Naive thymus-derived CD4-positive, alpha-beta T cell (primary cell): ENCODE data around the gene ZNF117. TPM values are rescaled to one million over a fixed set of nuclear protein-coding genes. Genes with fewer than 3 reads are reported as not detected.

Experiments used
- ATAC-seq: fragments of 150-1000 bp; cut with Tn5 transposase; 2 replicates; pipeline ENCODE4 v1.10.0; 2021; ENCODE audit warnings: mild to moderate bottlenecking, moderate library complexity
- CTCF ChIA-PET: fragments of 350-600 bp; sonication (Branson Sonifier 250); formaldehyde crosslinking; loops from one replicate; lab custom pipeline; 2021; ENCODE audit warnings: antibody characterized with exemption; lab: Charles Lee
- POLR2A ChIA-PET: fragments of 350-600 bp; sonication (Branson Sonifier 250); formaldehyde crosslinking; loops from one replicate; lab custom pipeline; 2021; ENCODE audit warnings: antibody characterized with exemption, inconsistent platforms; lab: Charles Lee
- DNase-seq, 9 donors: peaks; one replicate each; pipeline versions ENCODE4 v3.0.0 to v3.0.0-alpha.2; 2020 to 2022; ENCODE audit warnings: mixed read lengths in 1 of 9
- H3K27ac ChIP-seq: one replicate; pipeline ENCODE4 v1.7.0; 2013; ENCODE audit warnings: mild to moderate bottlenecking, low read depth, low read length, moderate library complexity
- H3K27me3 ChIP-seq, 2 donors: one replicate each; pipeline ENCODE4 v1.7.0; 2013; ENCODE audit warnings: low read length in 2 of 2, mild to moderate bottlenecking in 2 of 2, moderate library complexity in 2 of 2; ENCODE audit not compliant: control insufficient read depth in 2 of 2, insufficient read depth in 2 of 2
- H3K36me3 ChIP-seq, 3 experiments: 1 replicate in 2 of 3; 2 replicates in 1 of 3; pipeline ENCODE4 v1.7.0; 2013; ENCODE audit warnings: low read length in 3 of 3, mild to moderate bottlenecking in 3 of 3, moderate library complexity in 1 of 3; ENCODE audit not compliant: insufficient read depth in 3 of 3, control insufficient read depth in 2 of 3
- H3K4me1 ChIP-seq, 2 donors: one replicate each; pipeline ENCODE4 v1.7.0; 2013; ENCODE audit warnings: low read length in 2 of 2, mild to moderate bottlenecking in 2 of 2, moderate library complexity in 1 of 2; ENCODE audit not compliant: control insufficient read depth in 2 of 2, insufficient read depth in 2 of 2
- H3K4me3 ChIP-seq: 2 replicates; pipeline ENCODE4 v1.7.0; 2013; ENCODE audit warnings: mild to moderate bottlenecking, low read length
- H3K9me3 ChIP-seq, 3 experiments: 1 replicate in 2 of 3; 2 replicates in 1 of 3; pipeline ENCODE4 v1.7.0; 2013; ENCODE audit warnings: low read length in 3 of 3; ENCODE audit not compliant: control insufficient read depth in 2 of 3
- H3K27ac Mint-ChIP-seq, 9 donors: one replicate each; pipeline ENCODE4 v1.8.0; 2020 to 2022; ENCODE audit warnings: mixed read lengths in 9 of 9, mild to moderate bottlenecking in 8 of 9, moderate library complexity in 5 of 9, inconsistent platforms in 2 of 9
- H3K27me3 Mint-ChIP-seq, 5 donors: one replicate each; pipeline ENCODE4 v1.8.0; 2021 to 2022; ENCODE audit warnings: mixed read lengths in 5 of 5, mild to moderate bottlenecking in 1 of 5
- H3K36me3 Mint-ChIP-seq, 5 donors: one replicate each; pipeline ENCODE4 v1.8.0; 2020 to 2022; ENCODE audit warnings: mixed read lengths in 5 of 5, mild to moderate bottlenecking in 3 of 5, inconsistent platforms in 1 of 5
- H3K4me1 Mint-ChIP-seq, 7 donors: one replicate each; pipeline ENCODE4 v1.8.0; 2020 to 2022; ENCODE audit warnings: mixed read lengths in 7 of 7, mild to moderate bottlenecking in 3 of 7, inconsistent platforms in 1 of 7
- H3K4me3 Mint-ChIP-seq, 10 donors: one replicate each; pipeline ENCODE4 v1.8.0; 2020 to 2022; ENCODE audit warnings: mild to moderate bottlenecking in 10 of 10, mixed read lengths in 10 of 10, moderate library complexity in 6 of 10, inconsistent platforms in 2 of 10
- H3K9me3 Mint-ChIP-seq, 11 donors: one replicate each; pipeline ENCODE4 v1.8.0; 2020 to 2022; ENCODE audit warnings: mixed read lengths in 11 of 11, mild to moderate bottlenecking in 4 of 11, inconsistent platforms in 1 of 11, moderate library complexity in 1 of 11
- intact Hi-C, 2 donors: fragments of 100-400 bp; cut with micrococcal nuclease; formaldehyde crosslinking; loops; one replicate each; pipeline ENCODE4 v1.15.1; 2023
- polyA plus RNA-seq, 2 donors: library from polyadenylated mRNA; unstranded; fragments of 300-500 nt; fragmentation: Illumina TruSeq; gene quantifications; one replicate each; pipeline ENCODE4 v1.2.3, GENCODE V29; 2021
- total RNA-seq, 6 experiments: library from RNA in 5 of 6; stranded (reverse) in 5 of 6; gene quantifications; 1 replicate in 5 of 6; 2 replicates in 1 of 6; pipeline ENCODE4 v1.2.3 and lab custom pipeline; 2021 to 2026

Gene ZNF117
- total and polyA plus RNA-seq, 7 experiments from 2014 or later, result 0.71 to 6.0 (median 4.0) TPM

DNA sequence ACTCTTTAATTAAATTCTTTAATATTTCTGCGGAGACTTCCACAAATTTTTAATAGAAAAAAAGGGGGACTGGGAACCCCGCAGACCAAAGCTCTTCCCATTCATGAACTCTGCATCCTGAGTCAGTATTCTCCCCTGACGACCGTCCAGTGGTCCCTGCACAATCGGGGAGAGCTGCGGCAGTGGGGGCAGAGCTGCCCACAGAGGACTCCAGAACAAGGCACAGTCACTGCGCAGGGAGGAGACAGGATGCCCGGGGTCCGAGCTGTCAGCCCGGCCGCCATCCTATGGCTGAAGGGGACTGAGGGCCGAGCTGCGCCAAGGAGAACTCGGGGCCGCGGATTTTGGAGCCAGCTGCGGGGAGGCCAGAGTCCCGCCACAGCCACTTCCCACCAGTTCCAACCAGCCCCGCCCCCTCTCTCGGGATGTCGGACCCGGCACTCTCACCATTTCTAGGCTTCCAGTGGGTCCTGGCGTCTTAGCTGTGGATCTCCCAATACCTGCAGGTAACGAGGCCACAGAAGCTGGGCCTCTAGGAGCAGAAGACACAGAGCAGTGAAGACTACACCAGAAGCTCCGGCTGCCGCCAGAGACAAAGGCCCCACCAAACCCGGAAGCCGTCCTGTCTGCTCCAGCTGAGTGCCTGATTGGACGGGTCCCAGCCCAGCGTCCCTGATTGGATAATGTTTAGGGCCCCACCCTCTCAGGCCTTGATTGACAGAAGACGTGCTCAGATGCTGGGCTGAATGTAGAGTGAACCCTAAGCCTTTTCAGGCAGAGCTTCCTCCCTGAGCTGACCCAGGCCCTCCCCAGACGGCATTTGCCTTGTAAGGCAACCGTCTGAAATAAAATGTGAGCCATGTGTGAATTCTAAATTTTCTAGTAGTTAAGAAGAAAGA lies 15.5 kb upstream of the ZNF117 start, which contains the start of gene ERV3-1:
Gene ERV3-1, minus strand, starts transcription at position 594 of the 899 bp plus-strand sequence. CDS start 13,661 bp downstream, outside the sequence.
- Mint-ChIP-seq H3K9me3 (peaks cover 4 to 36% (median 24%) of the 10 kb centered on the region in 11 donors), H3K4me1 (peaks cover 26 to 57% (median 45%) of the 10 kb centered on the region in 7 donors), H3K4me3 (peak within 1 kb of the TSS; percentile 75 to 96 (median 94)), H3K27me3 (no peaks in the 10 kb centered on the region), H3K36me3 (peaks cover 21 to 46% (median 38%) of the 10 kb centered on the region in 5 donors), H3K27ac (peak within 1 kb of the TSS; percentile 73 to 98 (median 94))
- peaks cover 0 to 13% (median 4%) of the 10 kb centered on the region in 3 experiments for H3K36me3 ChIP-seq
- peak within 1 kb of the TSS; percentile 72 for H3K4me3 ChIP-seq
- H3K27me3 ChIP-seq, result no peaks in the 10 kb centered on the region
- DNase-seq (peak; percentile 76 to 96 (median 93)), ATAC-seq (peak; percentile 99)
- H3K27ac ChIP-seq, result peak within 1 kb of the TSS; percentile 81
- intact Hi-C loops, result loop anchor here (1.0 to 5.0 kb wide), 15 partner anchors 32 to 1916 kb away; partner anchors contain the start of genes ZNF138 (in 2 of the 2), ZNF273 (in 2 of the 2), ZNF680 (in 2 of the 2) and ZNF92 (in 2 of the 2)
- H3K9me3 ChIP-seq, result peaks cover 0 to 8% (median 0%) of the 10 kb centered on the region in 3 experiments
- ChIA-PET POLR2A (interaction anchor here (0.6 to 2.8 kb wide), 19 partner anchors 26 to 1838 kb away, joined by 3 to 20 read pairs (median 4); partner anchors contain the start of genes ZNF107, ZNF138, ZNF273 and ZNF680), CTCF (interaction anchor here (1.1 kb wide), 1 partner anchor 32 kb away, joined by 3 read pairs; no protein-coding TSS in a partner anchor)
- peaks cover 4 to 21% of the 10 kb centered on the region in 2 donors for H3K4me1 ChIP-seq

DNA sequence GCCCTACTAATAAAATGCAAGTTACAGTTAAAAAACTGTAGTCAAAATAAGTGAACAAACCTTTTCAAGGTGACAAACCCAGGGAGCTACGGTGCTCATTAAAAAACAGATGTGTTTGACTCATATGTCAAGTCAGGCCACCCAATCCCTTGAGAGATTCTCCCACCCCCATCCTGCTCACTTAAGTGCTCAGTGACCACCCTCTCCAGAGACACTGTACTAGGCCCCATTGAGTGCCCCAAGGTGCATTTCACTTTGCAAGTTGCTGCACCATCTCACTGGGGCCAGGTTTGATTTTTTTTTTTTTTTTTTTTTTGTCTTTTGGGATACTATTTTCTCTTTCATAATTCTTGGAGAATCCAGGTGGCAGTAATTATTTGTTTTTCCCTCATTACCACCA lies 13.7 kb upstream of the ZNF117 start:
- Mint-ChIP-seq H3K4me3 (peak overlapping the region in 9 of 10 donors; percentile 50 to 96 (median 93)), H3K36me3 (peaks cover 31 to 57% (median 52%) of the 10 kb centered on the region in 5 donors), H3K4me1 (peaks cover 26 to 59% (median 50%) of the 10 kb centered on the region in 7 donors), H3K27me3 (no peaks in the 10 kb centered on the region), H3K9me3 (peaks cover 9 to 54% (median 34%) of the 10 kb centered on the region in 11 donors), H3K27ac (peak overlapping the region in 6 of 9 donors; percentile 35 to 95 (median 90))
- Histone ChIP-seq H3K27ac (peak overlapping the region; percentile 24), H3K4me3 (no peak overlapping the region), H3K36me3 (peaks cover 0 to 19% (median 4%) of the 10 kb centered on the region in 3 experiments), H3K4me1 (peaks cover 4 to 21% of the 10 kb centered on the region in 2 donors), H3K27me3 (no peaks in the 10 kb centered on the region), H3K9me3 (peaks cover 0 to 20% (median 0%) of the 10 kb centered on the region in 3 experiments)
- DNase-seq (no peak), ATAC-seq (no peak)
- intact Hi-C loops, result no loop called here
- CTCF ChIA-PET, result no interaction called here
- POLR2A ChIA-PET, result no interaction called here

DNA sequence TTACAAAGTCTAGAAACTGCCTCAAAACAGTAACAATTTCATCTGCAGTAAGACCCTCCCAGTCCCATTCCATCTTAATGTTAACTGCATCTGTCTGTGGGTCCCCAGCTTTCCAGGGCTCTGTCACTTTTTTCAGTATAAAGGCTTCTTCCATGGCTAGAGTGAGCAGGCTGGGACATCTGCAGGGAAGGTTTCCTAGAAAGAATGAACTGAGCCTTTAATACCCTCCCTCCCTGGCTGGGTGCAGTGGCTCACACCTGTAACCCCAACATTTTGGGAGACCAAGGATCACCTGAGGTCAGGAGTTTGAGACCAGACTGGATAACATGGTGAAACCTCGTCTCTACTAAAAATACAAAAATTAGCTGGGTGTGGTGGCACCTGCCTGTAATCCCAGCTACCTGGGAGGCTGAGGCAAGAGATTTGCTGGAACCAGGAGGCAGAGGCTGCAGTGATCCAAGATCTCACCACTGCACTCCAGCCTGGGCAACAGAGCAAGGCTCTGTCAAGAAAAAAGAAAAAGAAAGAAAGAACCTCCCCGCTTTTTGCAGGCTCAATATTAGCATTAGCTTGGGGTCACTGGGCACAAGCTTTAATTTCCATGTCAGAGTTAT lies 12.2 kb upstream of the ZNF117 start:
- CTCF ChIA-PET, result no interaction called here
- Histone ChIP-seq H3K4me1 (peaks cover 4 to 21% of the 10 kb centered on the region in 2 donors), H3K4me3 (no peak overlapping the region), H3K27ac (no peak overlapping the region), H3K9me3 (peaks cover 0 to 33% (median 8%) of the 10 kb centered on the region in 3 experiments), H3K27me3 (no peaks in the 10 kb centered on the region), H3K36me3 (peaks cover 0 to 29% (median 4%) of the 10 kb centered on the region in 3 experiments)
- Mint-ChIP-seq H3K27me3 (no peaks in the 10 kb centered on the region), H3K27ac (peak overlapping the region in 1 of 9 donors; percentile 40), H3K4me3 (peak overlapping the region in 5 of 10 donors; percentile 53 to 76 (median 60)), H3K9me3 (peaks cover 13 to 69% (median 43%) of the 10 kb centered on the region in 11 donors), H3K4me1 (peaks cover 26 to 57% (median 50%) of the 10 kb centered on the region in 7 donors), H3K36me3 (peaks cover 44 to 72% (median 66%) of the 10 kb centered on the region in 5 donors)
- intact Hi-C loops, result no loop called here
- POLR2A ChIA-PET, result no interaction called here
- ATAC-seq, result no peak
- DNase-seq, result no peak

DNA sequence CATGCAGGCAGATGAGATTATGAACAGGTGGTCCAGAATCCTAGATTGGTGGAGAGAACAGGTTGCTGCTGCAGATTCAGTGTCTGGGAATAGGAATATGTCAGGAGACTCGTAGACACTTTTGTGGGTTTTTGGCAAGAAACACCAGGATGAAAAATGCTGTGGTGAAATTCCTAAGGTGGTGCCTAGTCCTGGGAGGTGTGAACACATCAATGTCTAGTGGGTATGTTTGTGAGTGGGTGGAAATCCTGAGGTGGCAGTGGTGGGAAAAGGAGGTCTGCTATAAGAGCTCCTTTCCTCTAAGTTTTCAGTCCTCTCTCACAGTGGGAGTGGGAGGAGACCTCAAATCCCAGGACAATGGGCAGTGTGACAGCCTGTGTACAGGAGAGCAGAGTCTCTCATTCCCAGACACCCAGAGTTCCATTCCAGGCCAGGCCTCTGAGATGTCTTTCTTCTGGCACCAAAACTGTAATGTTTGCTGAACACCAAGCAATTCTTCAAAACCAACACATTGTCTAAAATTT lies 10.5 kb upstream of the ZNF117 start:
- CTCF ChIA-PET, result no interaction called here
- intact Hi-C loops, result no loop called here
- ATAC-seq (no peak), DNase-seq (no peak)
- no peaks in the 10 kb centered on the region for H3K27me3 Mint-ChIP-seq
- peak overlapping the region in 1 of 9 donors; percentile 25 for H3K27ac Mint-ChIP-seq
- Histone ChIP-seq H3K9me3 (peaks cover 0 to 51% (median 12%) of the 10 kb centered on the region in 3 experiments), H3K36me3 (peaks cover 0 to 28% (median 4%) of the 10 kb centered on the region in 3 experiments), H3K27me3 (no peaks in the 10 kb centered on the region), H3K27ac (no peak overlapping the region), H3K4me3 (no peak overlapping the region), H3K4me1 (peaks cover 0 to 21% of the 10 kb centered on the region in 2 donors)
- peaks cover 21 to 86% (median 57%) of the 10 kb centered on the region in 11 donors for H3K9me3 Mint-ChIP-seq
- peak overlapping the region in 3 of 10 donors; percentile 33 to 51 (median 40) for H3K4me3 Mint-ChIP-seq
- peaks cover 18 to 46% (median 41%) of the 10 kb centered on the region in 7 donors for H3K4me1 Mint-ChIP-seq
- POLR2A ChIA-PET, result no interaction called here
- peaks cover 55 to 81% (median 74%) of the 10 kb centered on the region in 5 donors for H3K36me3 Mint-ChIP-seq

DNA sequence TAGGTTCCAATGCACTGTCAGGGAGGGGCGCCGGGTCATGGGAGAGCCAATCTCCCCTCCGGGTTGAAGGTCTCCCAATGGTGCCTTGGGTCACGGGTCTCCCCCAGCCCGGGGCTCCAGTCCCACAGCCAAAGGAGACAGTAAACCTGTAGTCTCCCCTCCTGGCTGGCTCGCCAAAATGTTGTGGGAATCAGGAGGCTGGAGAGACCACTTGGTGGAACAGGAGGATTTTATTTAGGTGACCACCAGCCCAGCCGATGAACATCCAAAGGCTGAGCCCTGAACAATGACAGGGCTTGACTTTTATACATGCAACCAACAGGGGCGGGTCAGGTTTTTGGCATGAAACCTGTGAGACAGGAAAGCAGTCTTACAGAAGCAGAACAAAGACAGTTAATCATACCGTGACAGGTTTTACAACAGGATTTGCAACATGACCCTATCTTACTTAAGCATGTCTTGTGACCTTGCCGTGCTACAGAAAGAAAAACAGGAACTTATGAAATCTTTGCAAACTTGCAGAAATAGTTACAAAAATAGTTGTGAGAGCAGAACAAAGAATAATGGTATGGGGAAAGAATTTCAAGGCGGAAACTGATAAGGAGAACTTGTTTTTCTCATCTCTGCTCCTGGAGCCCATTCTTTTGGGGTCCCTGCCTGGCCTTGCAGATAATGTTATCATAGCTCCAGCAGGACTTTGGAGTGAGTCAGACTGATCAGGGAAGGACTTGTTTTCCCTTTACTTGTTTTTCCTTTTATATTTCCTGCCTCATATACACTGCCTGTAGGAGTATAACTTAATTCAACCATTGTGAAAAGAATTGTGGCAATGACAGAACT lies 8.5 kb upstream of the ZNF117 start:
- Mint-ChIP-seq H3K9me3 (peaks cover 21 to 99% (median 61%) of the 10 kb centered on the region in 11 donors), H3K27me3 (no peaks in the 10 kb centered on the region), H3K27ac (no peak overlapping the region), H3K4me1 (peaks cover 5 to 30% (median 26%) of the 10 kb centered on the region in 7 donors), H3K4me3 (no peak overlapping the region), H3K36me3 (peaks cover 55 to 72% (median 70%) of the 10 kb centered on the region in 5 donors)
- POLR2A ChIA-PET, result no interaction called here
- Histone ChIP-seq H3K36me3 (peaks cover 0 to 26% (median 4%) of the 10 kb centered on the region in 3 experiments), H3K9me3 (peaks cover 0 to 70% (median 12%) of the 10 kb centered on the region in 3 experiments), H3K27me3 (no peaks in the 10 kb centered on the region), H3K27ac (no peak overlapping the region), H3K4me3 (no peak overlapping the region), H3K4me1 (peaks cover 0 to 7% of the 10 kb centered on the region in 2 donors)
- intact Hi-C loops, result no loop called here
- DNase-seq (no peak), ATAC-seq (peak; percentile 75)
- CTCF ChIA-PET, result no interaction called here
